Neural progenitor cell (in vitro differentiated cells): ENCODE measurements around the gene PAPSS2. TPM values are rescaled to one million over a fixed set of nuclear protein-coding genes. Genes with fewer than 3 reads are reported as not detected.

ENCODE experiments used
- DNase-seq: peaks from one replicate; pipeline ENCODE4 v3.0.0-alpha.2; 2016; ENCODE audit warnings: low spot score
- H2AFZ ChIP-seq: fragments of 200-600 bp; sonication (generic); replicated peaks from 2 replicates; pipeline ENCODE4 v1.6.1; 2016; ENCODE audit warnings: antibody characterized with exemption
- H3F3A ChIP-seq: fragments of 200-600 bp; sonication (generic); 2 replicates; pipeline ENCODE4 v1.6.1; 2016; ENCODE audit warnings: antibody characterized with exemption, low read depth
- H3K27ac ChIP-seq: fragments of 200-600 bp; sonication (generic); 2 replicates; pipeline ENCODE4 v1.5.1; 2016; ENCODE audit warnings: mild to moderate bottlenecking
- H3K27me3 ChIP-seq: fragments of 200-600 bp; sonication (generic); 2 replicates; pipeline ENCODE4 v1.6.1; 2016; ENCODE audit warnings: mild to moderate bottlenecking, moderate library complexity
- H3K36me3 ChIP-seq: fragments of 200-600 bp; sonication (generic); 2 replicates; pipeline ENCODE4 v1.5.1; 2016
- H3K4me1 ChIP-seq: fragments of 200-600 bp; sonication (generic); 2 replicates; pipeline ENCODE4 v1.6.1; 2016; ENCODE audit warnings: mixed run types
- H3K4me2 ChIP-seq: fragments of 200-600 bp; sonication (generic); 2 replicates; pipeline ENCODE4 v1.6.1; 2016
- H3K4me3 ChIP-seq: fragments of 200-600 bp; sonication (generic); 2 replicates; pipeline ENCODE4 v1.5.1; 2016
- H3K79me2 ChIP-seq: fragments of 200-600 bp; sonication (generic); 2 replicates; pipeline ENCODE4 v1.6.1; 2016; ENCODE audit warnings: low read depth
- H3K9ac ChIP-seq: fragments of 200-600 bp; sonication (generic); 2 replicates; pipeline ENCODE4 v1.6.1; 2016
- H3K9me3 ChIP-seq: fragments of 200-600 bp; sonication (generic); 2 replicates; pipeline ENCODE4 v1.5.1; 2016; ENCODE audit warnings: low read depth
- H4K20me1 ChIP-seq: fragments of 200-600 bp; sonication (generic); 2 replicates; pipeline ENCODE4 v1.6.1; 2016; ENCODE audit warnings: low read depth
- H3K27ac Mint-ChIP-seq: 3 replicates; pipeline ENCODE4 v1.8.0; 2021; ENCODE audit warnings: mixed read lengths
- H3K27me3 Mint-ChIP-seq: 2 replicates; pipeline ENCODE4 v1.8.0; 2022; ENCODE audit warnings: low read depth, mild to moderate bottlenecking, inconsistent platforms, moderate library complexity, mixed read lengths; ENCODE audit not compliant: insufficient read depth
- H3K36me3 Mint-ChIP-seq: 3 replicates; pipeline ENCODE4 v1.8.0; 2021; ENCODE audit warnings: mixed read lengths
- H3K4me1 Mint-ChIP-seq: 3 replicates; pipeline ENCODE4 v1.8.0; 2021; ENCODE audit warnings: mixed read lengths
- H3K4me3 Mint-ChIP-seq: 3 replicates; pipeline ENCODE4 v1.8.0; 2021; ENCODE audit warnings: mild to moderate bottlenecking, moderate library complexity, mixed read lengths
- H3K9me3 Mint-ChIP-seq: 3 replicates; pipeline ENCODE4 v1.8.0; 2020; ENCODE audit warnings: mixed read lengths
- EZH2 ChIP-seq: fragments of 200-600 bp; sonication (generic); IDR thresholded peaks from 2 replicates; pipeline ENCODE4 v1.6.1; 2017; ENCODE audit warnings: antibody characterized with exemption, mild to moderate bottlenecking, moderate library complexity
- EZH2phosphoT487 ChIP-seq: fragments of 200-600 bp; sonication (generic); IDR thresholded peaks from 2 replicates; pipeline ENCODE4 v1.6.1; 2017; ENCODE audit warnings: antibody characterized with exemption
- total RNA-seq: library from RNA; depleted of rRNA; stranded (reverse); fragments of >200 nt; gene quantifications from 2 replicates; pipeline ENCODE4 v1.2.3, GENCODE V29; 2015; ENCODE audit warnings: low replicate concordance
- TF ChIP-seq, protein P1 (sequence below): fragments of 200-600 bp; sonication (generic); IDR thresholded peaks from 2 replicates; pipeline ENCODE4 v1.5.1; 2017; ENCODE audit warnings: antibody characterized with exemption, mild to moderate bottlenecking

Gene PAPSS2
- total RNA-seq, 1 donor from 2014 or later, result 6.0 TPM

DNA sequence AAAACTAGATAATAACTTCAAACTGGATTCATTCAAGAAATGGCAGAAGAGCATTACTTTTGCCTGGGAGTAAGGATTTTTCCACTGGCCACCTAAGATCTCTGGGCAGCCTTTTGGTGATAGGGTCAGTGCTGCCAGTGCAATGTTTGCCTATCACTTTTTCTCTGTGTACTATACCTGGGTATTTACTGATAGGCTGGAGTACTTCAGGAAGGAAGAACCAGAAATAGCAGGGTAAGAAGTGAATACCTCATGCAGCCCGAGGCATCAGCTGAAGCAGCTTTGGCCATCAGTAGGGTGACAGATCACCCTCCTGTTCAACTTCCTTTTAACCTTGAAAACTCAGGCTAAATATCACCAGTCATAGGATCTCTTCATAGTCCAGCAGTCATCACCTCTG lies 5.5 kb upstream of the PAPSS2 start:
- H3K36me3 Mint-ChIP-seq, result no peaks in the 10 kb centered on the region
- no peak overlapping the region for H3K4me3 Mint-ChIP-seq
- Histone ChIP-seq H3K9ac (no peak overlapping the region), H3K4me1 (peaks cover 14% of the 10 kb centered on the region), H3K9me3 (no peaks in the 10 kb centered on the region), H3K36me3 (no peaks in the 10 kb centered on the region), H3K4me2 (no peak overlapping the region), H3K27me3 (peaks cover 13% of the 10 kb centered on the region), H4K20me1 (no peaks in the 10 kb centered on the region), H3K79me2 (no peaks in the 10 kb centered on the region), H2AFZ (no peak overlapping the region), H3K4me3 (no peak overlapping the region), H3F3A (peaks cover 12% of the 10 kb centered on the region), H3K27ac (no peak overlapping the region)
- H3K27me3 Mint-ChIP-seq, result peaks cover 5% of the 10 kb centered on the region
- no peak for DNase-seq
- H3K9me3 Mint-ChIP-seq, result no peaks in the 10 kb centered on the region
- TF ChIP-seq EZH2 (no peak), EZH2phosphoT487 (no peak)
- TF ChIP-seq, protein P1, sequence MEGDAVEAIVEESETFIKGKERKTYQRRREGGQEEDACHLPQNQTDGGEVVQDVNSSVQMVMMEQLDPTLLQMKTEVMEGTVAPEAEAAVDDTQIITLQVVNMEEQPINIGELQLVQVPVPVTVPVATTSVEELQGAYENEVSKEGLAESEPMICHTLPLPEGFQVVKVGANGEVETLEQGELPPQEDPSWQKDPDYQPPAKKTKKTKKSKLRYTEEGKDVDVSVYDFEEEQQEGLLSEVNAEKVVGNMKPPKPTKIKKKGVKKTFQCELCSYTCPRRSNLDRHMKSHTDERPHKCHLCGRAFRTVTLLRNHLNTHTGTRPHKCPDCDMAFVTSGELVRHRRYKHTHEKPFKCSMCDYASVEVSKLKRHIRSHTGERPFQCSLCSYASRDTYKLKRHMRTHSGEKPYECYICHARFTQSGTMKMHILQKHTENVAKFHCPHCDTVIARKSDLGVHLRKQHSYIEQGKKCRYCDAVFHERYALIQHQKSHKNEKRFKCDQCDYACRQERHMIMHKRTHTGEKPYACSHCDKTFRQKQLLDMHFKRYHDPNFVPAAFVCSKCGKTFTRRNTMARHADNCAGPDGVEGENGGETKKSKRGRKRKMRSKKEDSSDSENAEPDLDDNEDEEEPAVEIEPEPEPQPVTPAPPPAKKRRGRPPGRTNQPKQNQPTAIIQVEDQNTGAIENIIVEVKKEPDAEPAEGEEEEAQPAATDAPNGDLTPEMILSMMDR, result no peak
- H3K4me1 Mint-ChIP-seq, result peaks cover 7% of the 10 kb centered on the region
- no peak overlapping the region for H3K27ac Mint-ChIP-seq

DNA sequence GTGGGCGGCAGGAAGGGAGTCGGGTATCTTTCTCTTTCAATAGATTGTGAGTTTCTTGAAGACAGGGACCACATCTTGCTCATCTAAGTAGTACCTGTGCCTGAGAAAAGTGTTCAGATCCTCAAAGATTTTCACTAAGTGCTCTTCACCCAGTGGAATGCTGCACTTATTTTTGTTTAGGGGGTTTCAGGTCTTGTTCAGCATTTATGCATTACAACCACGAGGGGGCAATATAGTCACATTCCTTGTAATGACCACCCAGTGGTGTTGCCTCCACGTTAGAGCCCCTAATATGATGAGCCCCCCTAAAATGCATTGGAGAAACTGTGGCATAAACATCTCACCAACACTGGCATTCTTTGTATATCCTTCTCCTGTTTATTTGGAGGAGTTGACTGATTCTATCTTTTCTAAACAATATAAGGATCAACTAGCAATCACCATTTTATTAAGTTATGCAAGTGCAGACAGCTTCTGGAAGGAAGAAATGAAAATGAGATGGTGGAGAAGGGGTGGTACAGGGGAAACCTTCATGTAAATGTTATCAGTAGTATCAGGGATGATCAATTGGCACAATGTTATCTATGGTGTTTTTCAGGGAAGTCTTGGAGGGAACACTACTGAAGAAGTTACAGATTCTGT lies 3.1 kb upstream of the PAPSS2 start:
- H3K9me3 ChIP-seq, result no peaks in the 10 kb centered on the region
- H4K20me1 ChIP-seq, result no peaks in the 10 kb centered on the region
- TF ChIP-seq EZH2 (no peak), EZH2phosphoT487 (no peak)
- TF ChIP-seq, protein P1, result peak; percentile 86
- no peak overlapping the region for H3K4me3 ChIP-seq
- H2AFZ ChIP-seq, result no peak overlapping the region
- H3K4me2 ChIP-seq, result no peak overlapping the region
- Mint-ChIP-seq H3K4me3 (no peak overlapping the region), H3K27ac (no peak overlapping the region), H3K36me3 (no peaks in the 10 kb centered on the region), H3K9me3 (no peaks in the 10 kb centered on the region), H3K4me1 (peaks cover 19% of the 10 kb centered on the region), H3K27me3 (peaks cover 12% of the 10 kb centered on the region)
- peaks cover 36% of the 10 kb centered on the region for H3K27me3 ChIP-seq
- no peak overlapping the region for H3K9ac ChIP-seq
- H3K4me1 ChIP-seq, result peaks cover 10% of the 10 kb centered on the region
- DNase-seq, result peak; percentile 84
- H3K27ac ChIP-seq, result no peak overlapping the region
- no peaks in the 10 kb centered on the region for H3K36me3 ChIP-seq
- H3F3A ChIP-seq, result peaks cover 17% of the 10 kb centered on the region
- H3K79me2 ChIP-seq, result no peaks in the 10 kb centered on the region

DNA sequence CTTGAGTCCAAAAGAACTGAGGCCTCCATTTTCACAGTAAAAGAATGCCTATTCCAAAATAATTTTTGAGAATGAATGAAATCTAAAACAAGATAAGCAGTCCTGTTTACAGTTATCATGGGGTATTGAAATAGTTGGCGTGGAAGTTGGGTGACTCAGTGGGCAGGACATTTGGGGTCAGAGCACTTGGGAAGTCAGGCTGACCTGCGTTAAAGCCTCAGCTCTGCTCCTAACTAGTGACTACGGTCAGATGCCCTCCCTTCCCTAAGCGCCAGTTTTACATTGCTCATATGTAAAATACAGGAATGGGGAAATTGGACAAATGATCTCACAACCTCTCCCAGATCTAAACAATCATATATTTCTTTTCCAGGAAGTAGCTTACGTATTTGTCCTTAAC lies 2.3 kb upstream of the PAPSS2 start:
- Mint-ChIP-seq H3K4me3 (no peak overlapping the region), H3K27me3 (peaks cover 19% of the 10 kb centered on the region), H3K27ac (no peak overlapping the region), H3K9me3 (no peaks in the 10 kb centered on the region), H3K4me1 (peaks cover 19% of the 10 kb centered on the region), H3K36me3 (no peaks in the 10 kb centered on the region)
- Histone ChIP-seq H3K9ac (no peak overlapping the region), H4K20me1 (no peaks in the 10 kb centered on the region), H2AFZ (no peak overlapping the region), H3K4me2 (no peak overlapping the region), H3K27ac (no peak overlapping the region), H3F3A (peaks cover 16% of the 10 kb centered on the region), H3K4me3 (no peak overlapping the region), H3K36me3 (no peaks in the 10 kb centered on the region), H3K27me3 (peaks cover 37% of the 10 kb centered on the region), H3K9me3 (no peaks in the 10 kb centered on the region), H3K4me1 (peaks cover 2% of the 10 kb centered on the region), H3K79me2 (peaks cover 4% of the 10 kb centered on the region)
- TF ChIP-seq EZH2, result no peak
- TF ChIP-seq, protein P1, result no peak
- no peak for DNase-seq
